Mucosa of stomach (tissue), 1 donor: Measurements from ENCODE around the gene FALEC.

ENCODE experiments used
- H3K27me3 ChIP-seq: one replicate; pipeline ENCODE4 v1.7.0; 2013; ENCODE audit warnings: mild to moderate bottlenecking, low read length; ENCODE audit not compliant: control insufficient read depth, insufficient read depth
- H3K36me3 ChIP-seq: one replicate; pipeline ENCODE4 v1.7.0; 2013; ENCODE audit warnings: low read length; ENCODE audit not compliant: control insufficient read depth, insufficient read depth
- H3K4me1 ChIP-seq: one replicate; pipeline ENCODE4 v1.7.0; 2013; ENCODE audit warnings: mild to moderate bottlenecking, low read length; ENCODE audit not compliant: control insufficient read depth, insufficient read depth
- H3K4me3 ChIP-seq: one replicate; pipeline ENCODE4 v1.7.0; 2013; ENCODE audit warnings: low read length
- H3K9ac ChIP-seq: one replicate; pipeline ENCODE4 v1.7.0; 2013; ENCODE audit warnings: mild to moderate bottlenecking, low read length, moderate library complexity
- H3K9me3 ChIP-seq: one replicate; pipeline ENCODE4 v1.7.0; 2013; ENCODE audit warnings: mild to moderate bottlenecking, low read length, moderate library complexity; ENCODE audit not compliant: control insufficient read depth
- donor health status: Pancreatic carcinoma.

FALEC gene

GRCh38 chr1:150513351-150513791 lies 2.2 kb upstream of the FALEC start:
- H3K36me3 ChIP-seq, result no peaks in the 10 kb centered on the region
- no peaks in the 10 kb centered on the region for H3K27me3 ChIP-seq
- H3K9me3 ChIP-seq, result no peaks in the 10 kb centered on the region
- no peak overlapping the region for H3K9ac ChIP-seq
- no peak overlapping the region for H3K4me3 ChIP-seq
- H3K4me1 ChIP-seq, result peaks cover 31% of the 10 kb centered on the region

DNA sequence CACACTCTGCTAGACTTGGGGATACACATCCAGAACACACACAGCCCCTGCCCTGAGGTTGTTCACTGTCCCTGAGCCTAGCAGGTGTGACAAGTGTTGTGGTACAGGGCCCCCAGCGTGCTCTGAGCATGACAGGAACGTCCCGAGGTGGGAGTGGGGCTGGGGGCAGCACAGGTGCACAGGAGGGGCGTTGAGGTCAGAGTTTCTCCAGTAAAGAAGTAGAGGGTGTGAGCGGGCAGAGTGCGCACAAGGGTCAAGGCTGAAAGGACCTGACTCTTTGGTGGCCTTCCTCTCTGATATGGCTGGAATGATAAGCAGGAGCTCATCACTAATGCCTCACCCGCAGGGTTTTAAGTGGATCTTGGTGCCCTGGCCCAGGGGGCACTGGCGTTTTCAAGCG lies 1.3 kb upstream of the FALEC start:
- H3K36me3 ChIP-seq, result no peaks in the 10 kb centered on the region
- peaks cover 26% of the 10 kb centered on the region for H3K4me1 ChIP-seq
- no peak overlapping the region for H3K4me3 ChIP-seq
- H3K9me3 ChIP-seq, result no peaks in the 10 kb centered on the region
- no peak overlapping the region for H3K9ac ChIP-seq
- H3K27me3 ChIP-seq, result no peaks in the 10 kb centered on the region

GRCh38 chr1:150514913-150515327 lies 632 bp upstream of the FALEC start:
- no peaks in the 10 kb centered on the region for H3K27me3 ChIP-seq
- no peaks in the 10 kb centered on the region for H3K9me3 ChIP-seq
- no peaks in the 10 kb centered on the region for H3K36me3 ChIP-seq
- peaks cover 26% of the 10 kb centered on the region for H3K4me1 ChIP-seq
- H3K4me3 ChIP-seq, result peak overlapping the region; percentile 6
- H3K9ac ChIP-seq, result peak overlapping the region; percentile 67

DNA sequence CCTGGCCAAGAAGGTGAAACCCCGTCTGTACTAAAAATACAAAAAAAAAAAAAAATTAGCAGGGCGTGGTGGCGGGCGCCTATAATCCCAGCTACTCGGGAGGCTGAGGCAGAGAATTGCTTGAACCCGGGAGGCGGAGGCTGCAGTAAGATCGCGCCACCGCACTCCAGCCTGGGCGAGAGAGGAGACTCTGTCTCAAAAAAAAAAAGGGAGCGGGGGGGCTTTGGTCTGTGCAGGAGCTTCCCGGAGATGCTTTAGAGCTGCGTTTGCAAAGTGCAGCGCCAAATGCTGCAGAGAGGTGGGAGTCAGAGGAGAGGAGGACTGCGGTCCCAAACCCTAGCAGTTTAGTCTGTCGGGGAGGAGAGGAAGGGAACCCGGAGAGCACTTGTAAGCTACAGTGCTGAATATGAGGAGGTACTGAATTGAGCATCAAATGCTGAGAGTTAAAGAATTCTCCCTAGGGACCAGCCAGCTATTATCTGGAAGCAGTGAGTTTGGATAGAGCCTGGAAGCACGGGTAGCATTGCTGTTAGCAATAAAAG lies 569 bp downstream of the FALEC start:
- H3K9me3 ChIP-seq, result no peaks in the 10 kb centered on the region
- H3K27me3 ChIP-seq, result no peaks in the 10 kb centered on the region
- H3K4me3 ChIP-seq, result peak overlapping the region; percentile 6
- H3K9ac ChIP-seq, result peak overlapping the region; percentile 67
- H3K4me1 ChIP-seq, result peaks cover 26% of the 10 kb centered on the region
- no peaks in the 10 kb centered on the region for H3K36me3 ChIP-seq

GRCh38 chr1:150516616-150517015 lies 1.1 kb downstream of the FALEC start:
- H3K9ac ChIP-seq, result no peak overlapping the region
- H3K27me3 ChIP-seq, result no peaks in the 10 kb centered on the region
- H3K9me3 ChIP-seq, result no peaks in the 10 kb centered on the region
- no peaks in the 10 kb centered on the region for H3K36me3 ChIP-seq
- H3K4me1 ChIP-seq, result peaks cover 26% of the 10 kb centered on the region
- H3K4me3 ChIP-seq, result no peak overlapping the region

DNA sequence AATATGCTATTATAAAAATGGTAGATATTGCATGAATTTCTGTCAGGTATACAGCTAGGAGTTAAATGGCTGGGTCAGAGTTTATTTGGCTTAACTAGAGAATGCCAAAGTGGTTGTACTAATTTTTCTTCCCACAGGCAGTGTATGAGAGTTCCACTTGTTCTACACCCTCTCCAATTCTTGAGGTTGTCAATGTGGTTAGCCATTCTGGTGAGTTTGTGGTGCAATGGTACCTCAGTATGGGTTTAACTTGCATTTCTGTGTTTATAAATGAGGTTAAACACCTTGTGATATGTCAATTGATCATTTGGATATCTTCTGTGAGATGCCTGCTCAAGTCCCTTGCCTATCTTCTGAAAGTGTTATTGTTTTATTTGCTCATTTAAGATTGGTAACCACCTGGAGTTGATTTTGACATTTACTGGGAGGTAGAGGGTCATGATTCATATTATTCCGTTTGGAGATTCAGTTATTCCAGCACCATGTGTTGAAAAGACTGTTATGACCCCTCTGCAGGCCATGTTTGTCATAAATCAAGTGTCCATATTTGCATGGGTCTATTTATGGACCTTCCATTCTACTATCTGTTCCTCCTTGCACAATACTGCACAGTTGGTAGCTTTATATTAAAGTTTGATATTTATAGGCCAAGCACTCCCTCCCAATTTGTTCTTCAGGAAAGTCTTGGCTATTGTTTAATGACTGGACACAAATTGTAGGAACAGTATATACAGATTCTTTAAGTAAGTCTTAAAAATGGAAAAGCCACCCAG lies 5.8 kb downstream of the FALEC start:
- Histone ChIP-seq H3K36me3 (no peaks in the 10 kb centered on the region), H3K4me3 (no peak overlapping the region), H3K4me1 (peaks cover 8% of the 10 kb centered on the region), H3K27me3 (no peaks in the 10 kb centered on the region), H3K9me3 (no peaks in the 10 kb centered on the region), H3K9ac (no peak overlapping the region)

- peaks cover 8% of the 10 kb centered on the region for H3K4me1 ChIP-seq
- no peak overlapping the region for H3K4me3 ChIP-seq
- H3K27me3 ChIP-seq, result no peaks in the 10 kb centered on the region
- H3K9ac ChIP-seq, result no peak overlapping the region
- H3K36me3 ChIP-seq, result no peaks in the 10 kb centered on the region
- H3K9me3 ChIP-seq, result no peaks in the 10 kb centered on the region
Observed at GRCh38 chr1:150525348-150525747, 9.8 kb downstream of the FALEC start.

GRCh38 chr1:150528196-150528595 lies 12.6 kb downstream of the FALEC start:
- H3K9me3 ChIP-seq, result no peaks in the 10 kb centered on the region
- peaks cover 27% of the 10 kb centered on the region for H3K4me1 ChIP-seq
- no peaks in the 10 kb centered on the region for H3K36me3 ChIP-seq
- H3K9ac ChIP-seq, result no peak overlapping the region
- no peaks in the 10 kb centered on the region for H3K27me3 ChIP-seq
- no peak overlapping the region for H3K4me3 ChIP-seq

- H3K9me3 ChIP-seq, result no peaks in the 10 kb centered on the region
- H3K4me1 ChIP-seq, result peaks cover 32% of the 10 kb centered on the region
- no peaks in the 10 kb centered on the region for H3K27me3 ChIP-seq
- peak overlapping the region; percentile 43 for H3K9ac ChIP-seq
- H3K36me3 ChIP-seq, result no peaks in the 10 kb centered on the region
- H3K4me3 ChIP-seq, result no peak overlapping the region
Observed at GRCh38 chr1:150529017-150529416, 13.5 kb downstream of the FALEC start.

DNA sequence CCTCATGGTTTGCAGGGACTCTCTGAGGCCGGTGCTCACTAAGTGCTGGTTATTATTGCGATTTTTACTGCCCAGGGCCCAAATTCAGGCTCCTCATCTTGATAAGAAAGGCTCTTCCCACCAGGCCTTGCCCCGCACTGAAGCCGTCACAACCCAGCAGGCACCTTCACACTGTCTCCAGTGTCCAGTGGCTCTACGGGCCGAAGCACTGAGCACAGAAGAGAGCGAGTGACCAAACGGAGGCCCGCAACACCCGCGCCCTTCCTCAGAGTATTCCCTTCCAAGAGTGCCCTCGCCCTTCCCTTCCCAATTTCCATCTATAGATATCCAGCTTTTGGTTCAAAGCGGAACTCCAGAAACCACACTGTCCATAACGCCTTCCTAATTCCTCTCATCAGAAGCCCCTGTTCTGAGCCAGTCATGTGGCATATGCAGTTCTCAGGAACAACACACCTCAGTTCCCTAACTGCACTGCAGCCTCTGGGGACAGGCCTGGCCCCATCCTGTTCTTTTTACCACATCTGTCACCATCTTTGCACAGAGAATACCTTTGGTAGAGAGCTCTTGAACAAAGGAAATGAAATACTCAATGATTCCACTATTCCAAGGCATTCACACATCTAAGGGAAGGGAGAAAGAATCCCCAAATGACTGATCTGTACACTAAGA lies 15.1 kb downstream of the FALEC start:
- no peaks in the 10 kb centered on the region for H3K9me3 ChIP-seq
- no peaks in the 10 kb centered on the region for H3K36me3 ChIP-seq
- no peak overlapping the region for H3K9ac ChIP-seq
- peaks cover 32% of the 10 kb centered on the region for H3K4me1 ChIP-seq
- no peaks in the 10 kb centered on the region for H3K27me3 ChIP-seq
- H3K4me3 ChIP-seq, result no peak overlapping the region

GRCh38 chr1:150532860-150533259 lies 17.3 kb downstream of the FALEC start:
- peak overlapping the region; percentile 20 for H3K9ac ChIP-seq
- H3K4me3 ChIP-seq, result no peak overlapping the region
- H3K4me1 ChIP-seq, result peaks cover 37% of the 10 kb centered on the region

DNA sequence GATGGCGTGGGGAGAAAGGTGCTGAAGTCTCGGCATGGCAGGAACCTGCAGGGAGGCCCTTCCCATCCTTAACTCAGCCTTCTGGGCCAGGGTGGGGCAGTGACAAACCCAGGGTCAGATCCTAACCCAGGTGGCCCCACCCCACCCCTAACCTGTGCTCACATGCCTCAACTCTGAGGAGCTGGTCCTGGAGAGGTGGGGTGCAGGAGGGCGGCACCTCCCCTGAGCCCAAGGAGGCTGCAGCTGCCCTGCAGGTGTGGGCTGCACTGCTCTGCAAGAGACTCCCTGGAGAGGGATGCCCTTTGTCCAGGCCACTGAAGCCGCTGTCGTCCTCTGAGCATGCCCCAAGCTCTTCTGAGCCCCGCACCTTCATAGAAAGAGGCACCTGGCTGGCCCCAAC lies 18.4 kb downstream of the FALEC start:
- no peak overlapping the region for H3K9ac ChIP-seq

More at GRCh38 chr1:150532860-150533259, 17.3 kb downstream of the FALEC start:
- Histone ChIP-seq H3K9me3 (no peaks in the 10 kb centered on the region), H3K36me3 (no peaks in the 10 kb centered on the region), H3K27me3 (no peaks in the 10 kb centered on the region)

More for the DNA sequence above, 18.4 kb downstream of the FALEC start:
- Histone ChIP-seq H3K4me3 (no peak overlapping the region), H3K27me3 (no peaks in the 10 kb centered on the region), H3K36me3 (no peaks in the 10 kb centered on the region), H3K4me1 (peaks cover 32% of the 10 kb centered on the region), H3K9me3 (no peaks in the 10 kb centered on the region)
